Skeletal muscle satellite cell (primary cell): ENCODE results near the gene WHRN.

ENCODE experiments used
- H3K27me3 ChIP-seq: 2 replicates; pipeline ENCODE4 v1.7.0; 2013; ENCODE audit warnings: low read length; ENCODE audit not compliant: control insufficient read depth, insufficient read depth
- H3K36me3 ChIP-seq: 2 replicates; pipeline ENCODE4 v1.7.0; 2013; ENCODE audit warnings: mild to moderate bottlenecking, control low read depth, low read length; ENCODE audit not compliant: insufficient read depth
- H3K4me1 ChIP-seq: 2 replicates; pipeline ENCODE4 v1.7.0; 2013; ENCODE audit warnings: low read length; ENCODE audit not compliant: control insufficient read depth, insufficient read depth
- H3K4me2 ChIP-seq: 2 replicates; pipeline ENCODE4 v1.7.0; 2013; ENCODE audit warnings: mild to moderate bottlenecking, low read length
- H3K4me3 ChIP-seq: 2 replicates; pipeline ENCODE4 v1.7.0; 2013; ENCODE audit warnings: low read length
- H3K9ac ChIP-seq: 2 replicates; pipeline ENCODE4 v1.7.0; 2013; ENCODE audit warnings: mild to moderate bottlenecking, low read depth, low read length, moderate library complexity
- H3K9me3 ChIP-seq: replicated peaks from 2 replicates; pipeline ENCODE4 v1.7.0; 2013; ENCODE audit warnings: mild to moderate bottlenecking, control low read depth, low read length

Gene WHRN

DNA sequence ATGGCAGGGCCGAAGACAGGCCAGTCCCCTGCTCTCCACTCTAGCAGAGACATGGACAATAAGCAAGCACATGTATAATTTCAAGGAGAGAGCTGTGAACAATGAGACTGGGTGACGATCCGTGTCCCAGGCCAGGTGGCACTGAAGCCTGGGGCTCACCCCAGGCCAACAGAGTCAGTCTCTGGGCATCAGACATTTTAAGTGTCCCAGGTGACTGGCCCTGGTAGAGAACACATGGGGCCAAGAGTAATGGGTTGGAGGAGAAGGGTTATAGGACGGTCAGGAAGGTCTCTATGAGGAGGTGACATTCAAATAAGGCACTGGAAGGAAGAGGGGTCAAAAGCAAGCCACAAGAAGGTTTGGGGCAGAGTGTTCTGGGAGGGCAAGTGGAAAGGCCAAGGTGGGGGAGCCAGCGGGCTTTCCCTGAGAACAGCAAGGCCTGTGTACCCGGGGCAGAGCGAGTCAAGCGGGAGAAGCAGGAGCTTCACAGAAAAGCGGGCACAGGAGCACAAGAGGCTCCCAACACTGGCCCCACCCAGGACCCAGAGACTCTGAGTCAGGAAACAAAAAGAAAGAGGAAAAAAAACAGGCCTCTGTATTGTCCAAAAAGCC is 116.4 kb downstream of the WHRN start:
- no peak overlapping the region for H3K9ac ChIP-seq

GRCh38 chr9:114388357-114388682 is 117.0 kb downstream of the WHRN start:
- Histone ChIP-seq H3K9me3 (no peaks in the 10 kb centered on the region), H3K4me1 (peaks cover 50% of the 10 kb centered on the region), H3K4me2 (peak overlapping the region; percentile 99), H3K4me3 (peak overlapping the region; percentile 77), H3K36me3 (no peaks in the 10 kb centered on the region), H3K27me3 (no peaks in the 10 kb centered on the region), H3K9ac (peak overlapping the region; percentile 88)

More for the DNA sequence above, 116.4 kb downstream of the WHRN start:
- Histone ChIP-seq H3K4me1 (peaks cover 44% of the 10 kb centered on the region), H3K36me3 (no peaks in the 10 kb centered on the region), H3K27me3 (no peaks in the 10 kb centered on the region), H3K4me3 (no peak overlapping the region), H3K4me2 (no peak overlapping the region), H3K9me3 (no peaks in the 10 kb centered on the region)

GRCh38 chr9:114387680-114388356 is 117.5 kb downstream of the WHRN start, which contains the start of gene AKNA:
TSS of gene AKNA (minus strand) at chr9:114387982. CDS start at chr9:114381333, 6,649 bp downstream.
- H3K4me2 ChIP-seq = peak within 1 kb of the TSS; percentile 99
- no peaks in the 10 kb centered on the region for H3K9me3 ChIP-seq
- H3K4me1 ChIP-seq = peaks cover 55% of the 10 kb centered on the region
- peak within 1 kb of the TSS; percentile 77 for H3K4me3 ChIP-seq
- H3K27me3 ChIP-seq = no peaks in the 10 kb centered on the region
- no peaks in the 10 kb centered on the region for H3K36me3 ChIP-seq
- peak within 1 kb of the TSS; percentile 88 for H3K9ac ChIP-seq

DNA sequence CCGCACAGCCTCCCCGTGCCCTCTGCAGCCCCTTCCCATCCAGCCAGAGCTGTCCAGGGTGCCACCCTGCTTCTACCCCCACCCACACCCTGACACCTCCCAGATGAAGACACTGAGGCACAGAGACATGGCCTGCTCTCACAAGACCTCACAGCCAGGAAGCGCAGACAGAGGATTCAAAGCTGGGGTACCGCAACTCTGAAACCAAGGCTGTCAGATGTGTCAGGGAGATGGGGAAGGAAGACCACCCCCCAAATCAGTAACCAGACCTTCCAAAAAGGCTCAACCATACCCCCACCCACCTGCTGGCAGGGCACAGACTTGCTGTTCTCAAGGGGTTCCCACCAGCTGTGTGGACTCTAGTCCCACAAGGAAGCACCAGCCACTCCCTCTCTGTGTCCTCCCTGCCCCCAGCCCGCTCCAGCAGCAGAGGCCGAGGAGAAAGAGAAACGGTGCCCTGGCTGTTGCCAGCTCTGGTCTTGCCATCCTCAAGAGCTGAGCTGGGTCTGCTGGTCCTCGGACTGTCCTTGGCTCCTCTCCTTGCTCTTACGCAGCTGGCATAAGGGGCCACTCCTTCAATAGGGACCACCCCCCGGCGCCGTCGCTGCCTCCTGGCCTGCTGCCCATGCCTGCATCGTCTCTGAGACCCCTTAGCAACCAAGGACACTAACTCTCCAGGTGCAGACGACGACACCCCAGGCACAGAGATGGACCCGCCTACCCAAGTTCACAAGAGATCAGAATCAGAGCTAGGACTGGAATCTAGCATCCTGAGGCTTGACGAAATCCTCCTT is 118.2 kb downstream of the WHRN start:
- Histone ChIP-seq H3K4me1 (peaks cover 57% of the 10 kb centered on the region), H3K36me3 (no peaks in the 10 kb centered on the region), H3K4me3 (peak overlapping the region; percentile 77)

DNA sequence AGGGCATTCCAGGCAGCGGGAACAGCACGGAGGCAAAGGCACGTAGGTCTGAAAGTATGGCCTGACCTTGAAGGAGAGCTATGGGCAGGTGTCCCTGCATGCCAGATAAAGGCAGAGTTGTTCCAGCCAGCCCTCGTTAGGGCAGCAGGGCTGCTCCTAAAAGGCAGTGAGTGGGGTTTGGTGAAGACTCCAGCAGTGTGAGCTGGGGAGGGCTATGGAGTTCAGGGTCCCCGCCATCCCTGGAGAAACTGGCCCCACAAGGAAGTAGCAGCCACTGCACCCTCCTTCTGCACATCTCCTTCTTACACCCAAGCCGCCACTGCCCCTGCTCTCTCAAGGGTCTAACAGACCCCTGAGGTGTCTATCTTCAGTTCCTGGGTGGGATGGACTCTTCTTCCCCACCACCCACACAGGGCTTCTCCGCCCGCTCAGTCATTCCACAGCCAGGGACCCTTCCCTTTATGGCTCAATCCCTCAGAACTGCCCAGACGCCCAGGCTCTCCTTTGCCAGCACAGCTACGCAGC is 118.8 kb downstream of the WHRN start:
- H3K27me3 ChIP-seq = no peaks in the 10 kb centered on the region
- peak overlapping the region; percentile 99 for H3K4me2 ChIP-seq
- H3K36me3 ChIP-seq = no peaks in the 10 kb centered on the region
- no peaks in the 10 kb centered on the region for H3K9me3 ChIP-seq
- H3K4me3 ChIP-seq = peak overlapping the region; percentile 77
- H3K9ac ChIP-seq = peak overlapping the region; percentile 88
- H3K4me1 ChIP-seq = peaks cover 57% of the 10 kb centered on the region

More for the DNA sequence above, 118.2 kb downstream of the WHRN start:
- no peaks in the 10 kb centered on the region for H3K9me3 ChIP-seq
- H3K27me3 ChIP-seq = no peaks in the 10 kb centered on the region
- peak overlapping the region; percentile 88 for H3K9ac ChIP-seq
- peak overlapping the region; percentile 99 for H3K4me2 ChIP-seq

- peak overlapping the region; percentile 55 for H3K9ac ChIP-seq
- peaks cover 57% of the 10 kb centered on the region for H3K4me1 ChIP-seq
- peak overlapping the region; percentile 5 for H3K4me3 ChIP-seq
- H3K27me3 ChIP-seq = no peaks in the 10 kb centered on the region
- H3K9me3 ChIP-seq = no peaks in the 10 kb centered on the region
- no peaks in the 10 kb centered on the region for H3K36me3 ChIP-seq
- peak overlapping the region; percentile 99 for H3K4me2 ChIP-seq
Observed at GRCh38 chr9:114385397-114386181, 119.7 kb downstream of the WHRN start.

DNA sequence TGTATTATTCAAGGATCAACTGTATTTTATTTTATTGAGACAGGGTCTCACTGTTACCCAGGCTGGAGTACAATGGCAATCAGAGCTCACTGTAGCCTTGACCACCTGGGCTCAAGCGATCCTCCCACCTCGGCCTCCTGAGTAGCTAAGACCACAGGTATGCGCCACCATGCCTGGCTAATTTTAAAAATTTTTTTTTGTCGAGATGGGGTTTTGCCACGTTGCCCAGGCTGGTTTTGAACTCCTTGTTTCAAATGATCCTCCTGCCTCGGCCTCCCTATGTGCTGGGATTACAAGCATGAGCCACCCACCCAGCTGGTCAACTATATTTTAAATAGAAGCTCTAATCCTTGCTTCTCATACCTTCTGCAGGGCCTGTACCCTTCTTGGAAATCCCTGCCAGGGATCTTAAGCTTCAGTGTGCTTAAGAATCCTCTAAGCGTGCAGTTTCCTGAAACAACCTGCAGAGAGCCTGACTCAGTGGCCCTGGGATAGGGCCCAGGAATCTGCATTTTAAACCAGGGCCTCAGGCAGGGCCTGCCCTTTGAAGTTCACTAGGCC is 120.4 kb downstream of the WHRN start:
- Histone ChIP-seq H3K9ac (peak overlapping the region; percentile 55), H3K4me3 (no peak overlapping the region), H3K27me3 (no peaks in the 10 kb centered on the region), H3K4me1 (peaks cover 57% of the 10 kb centered on the region), H3K36me3 (peaks cover 4% of the 10 kb centered on the region), H3K4me2 (peak overlapping the region; percentile 63), H3K9me3 (no peaks in the 10 kb centered on the region)

- H3K36me3 ChIP-seq = peaks cover 6% of the 10 kb centered on the region
- no peaks in the 10 kb centered on the region for H3K27me3 ChIP-seq
- peak overlapping the region; percentile 55 for H3K9ac ChIP-seq
- peaks cover 57% of the 10 kb centered on the region for H3K4me1 ChIP-seq
- H3K4me2 ChIP-seq = no peak overlapping the region
- no peak overlapping the region for H3K4me3 ChIP-seq
- no peaks in the 10 kb centered on the region for H3K9me3 ChIP-seq
Observed at GRCh38 chr9:114384341-114384740, 120.9 kb downstream of the WHRN start.

- Histone ChIP-seq H3K4me2 (peak overlapping the region; percentile 21), H3K9ac (peak overlapping the region; percentile 43), H3K4me3 (no peak overlapping the region), H3K9me3 (no peaks in the 10 kb centered on the region), H3K4me1 (peaks cover 57% of the 10 kb centered on the region), H3K36me3 (peaks cover 10% of the 10 kb centered on the region), H3K27me3 (no peaks in the 10 kb centered on the region)
Observed at GRCh38 chr9:114383521-114384231, 121.6 kb downstream of the WHRN start.

DNA sequence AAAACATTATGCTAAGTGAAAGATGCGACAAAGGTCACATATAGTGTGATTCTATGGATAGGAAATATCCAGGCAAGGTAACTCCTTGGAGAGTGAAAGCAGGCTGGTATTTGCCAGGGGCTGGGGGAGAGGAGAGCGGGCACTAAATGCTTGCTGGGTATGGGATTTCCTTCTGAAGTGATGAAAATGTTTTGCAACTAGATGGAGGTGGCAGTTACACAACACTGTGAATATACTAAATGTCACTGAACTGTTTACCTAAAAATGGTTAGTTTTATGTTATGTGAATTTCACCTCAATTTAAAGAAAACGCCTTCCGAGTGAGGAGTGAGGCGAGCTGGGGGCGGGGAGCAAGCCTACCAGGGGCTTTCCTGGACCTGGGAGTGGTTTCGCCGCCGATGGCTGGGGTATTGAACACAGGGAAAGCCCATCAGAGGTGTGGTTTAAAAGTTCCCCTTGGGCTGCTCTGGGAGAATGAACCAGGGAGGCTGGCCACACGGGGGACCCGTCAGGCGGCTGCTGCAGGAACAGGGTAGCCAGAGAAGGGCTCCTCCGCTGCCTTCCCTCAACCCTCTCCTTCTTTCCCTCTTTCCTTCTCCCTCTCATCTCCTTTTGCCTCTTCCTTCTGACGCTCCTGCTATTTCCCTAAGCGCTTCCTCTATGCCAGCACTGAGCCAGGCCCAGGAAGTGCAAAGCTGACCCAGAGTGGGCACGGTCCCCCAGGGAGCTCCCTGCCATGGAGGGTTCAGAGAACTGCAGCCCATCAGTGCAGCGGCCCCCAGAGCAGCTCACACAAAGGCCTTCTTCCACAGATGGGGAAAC is 122.4 kb downstream of the WHRN start:
- no peaks in the 10 kb centered on the region for H3K9me3 ChIP-seq
- peaks cover 52% of the 10 kb centered on the region for H3K4me1 ChIP-seq
- H3K4me3 ChIP-seq = no peak overlapping the region
- H3K4me2 ChIP-seq = peak overlapping the region; percentile 21
- peak overlapping the region; percentile 43 for H3K9ac ChIP-seq
- peaks cover 10% of the 10 kb centered on the region for H3K36me3 ChIP-seq
- no peaks in the 10 kb centered on the region for H3K27me3 ChIP-seq
